Neural crest cell (in vitro differentiated cells): ENCODE results near the gene SPECC1. TPM values are rescaled to one million over a fixed set of nuclear protein-coding genes. Genes with fewer than 3 reads are reported as not detected.

Source experiments
- DNase-seq: peaks from one replicate; pipeline ENCODE4 v3.0.0; 2021; ENCODE audit warnings: low read depth, mixed read lengths, low spot score
- H3K27ac Mint-ChIP-seq: one replicate; pipeline ENCODE4 v1.8.0; 2021; ENCODE audit warnings: mild to moderate bottlenecking, mixed read lengths; ENCODE audit not compliant: unreplicated experiment
- H3K27me3 Mint-ChIP-seq: 2 replicates; pipeline ENCODE4 v1.8.0; 2021; ENCODE audit warnings: low read depth, mild to moderate bottlenecking, mixed read lengths
- H3K36me3 Mint-ChIP-seq: 2 replicates; pipeline ENCODE4 v1.8.0; 2021; ENCODE audit warnings: low read depth, mild to moderate bottlenecking, mixed read lengths
- H3K4me1 Mint-ChIP-seq: 2 replicates; pipeline ENCODE4 v1.8.0; 2021; ENCODE audit warnings: mixed read lengths
- H3K4me3 Mint-ChIP-seq: one replicate; pipeline ENCODE4 v1.8.0; 2021; ENCODE audit warnings: mild to moderate bottlenecking, mixed read lengths
- H3K9me3 Mint-ChIP-seq: 2 replicates; pipeline ENCODE4 v1.8.0; 2021; ENCODE audit warnings: mixed read lengths
- total RNA-seq: library from RNA; stranded (reverse); gene quantifications from 2 replicates; pipeline ENCODE4 v1.2.1, GENCODE V29; 2021
- TF ChIP-seq, protein P1 (sequence below): fragments of 200-600 bp; sonication (generic); conservative IDR thresholded peaks from 2 replicates; pipeline ENCODE4 v1.5.0; 2021; ENCODE audit warnings: antibody characterized with exemption, mild to moderate bottlenecking

The SPECC1 gene
- total RNA-seq, 1 donor from 2014 or later: 71.0 TPM

- Mint-ChIP-seq H3K36me3 (peaks cover 12% of the 10 kb centered on the region), H3K4me1 (peaks cover 32% of the 10 kb centered on the region), H3K27ac (peak overlapping the region; percentile 62), H3K27me3 (no peaks in the 10 kb centered on the region), H3K9me3 (no peaks in the 10 kb centered on the region), H3K4me3 (no peak overlapping the region)
- TF ChIP-seq, protein P1, sequence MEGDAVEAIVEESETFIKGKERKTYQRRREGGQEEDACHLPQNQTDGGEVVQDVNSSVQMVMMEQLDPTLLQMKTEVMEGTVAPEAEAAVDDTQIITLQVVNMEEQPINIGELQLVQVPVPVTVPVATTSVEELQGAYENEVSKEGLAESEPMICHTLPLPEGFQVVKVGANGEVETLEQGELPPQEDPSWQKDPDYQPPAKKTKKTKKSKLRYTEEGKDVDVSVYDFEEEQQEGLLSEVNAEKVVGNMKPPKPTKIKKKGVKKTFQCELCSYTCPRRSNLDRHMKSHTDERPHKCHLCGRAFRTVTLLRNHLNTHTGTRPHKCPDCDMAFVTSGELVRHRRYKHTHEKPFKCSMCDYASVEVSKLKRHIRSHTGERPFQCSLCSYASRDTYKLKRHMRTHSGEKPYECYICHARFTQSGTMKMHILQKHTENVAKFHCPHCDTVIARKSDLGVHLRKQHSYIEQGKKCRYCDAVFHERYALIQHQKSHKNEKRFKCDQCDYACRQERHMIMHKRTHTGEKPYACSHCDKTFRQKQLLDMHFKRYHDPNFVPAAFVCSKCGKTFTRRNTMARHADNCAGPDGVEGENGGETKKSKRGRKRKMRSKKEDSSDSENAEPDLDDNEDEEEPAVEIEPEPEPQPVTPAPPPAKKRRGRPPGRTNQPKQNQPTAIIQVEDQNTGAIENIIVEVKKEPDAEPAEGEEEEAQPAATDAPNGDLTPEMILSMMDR: no peak
- DNase-seq: no peak
Observed at GRCh38 chr17:20282526-20283308, 273.6 kb downstream of the SPECC1 start.

GRCh38 chr17:20284022-20284421 lies 274.9 kb downstream of the SPECC1 start:
- Mint-ChIP-seq H3K36me3 (peaks cover 19% of the 10 kb centered on the region), H3K4me3 (no peak overlapping the region), H3K4me1 (peaks cover 32% of the 10 kb centered on the region), H3K27ac (peak overlapping the region; percentile 14), H3K9me3 (no peaks in the 10 kb centered on the region), H3K27me3 (no peaks in the 10 kb centered on the region)
- DNase-seq: no peak
- TF ChIP-seq, protein P1: no peak

DNA sequence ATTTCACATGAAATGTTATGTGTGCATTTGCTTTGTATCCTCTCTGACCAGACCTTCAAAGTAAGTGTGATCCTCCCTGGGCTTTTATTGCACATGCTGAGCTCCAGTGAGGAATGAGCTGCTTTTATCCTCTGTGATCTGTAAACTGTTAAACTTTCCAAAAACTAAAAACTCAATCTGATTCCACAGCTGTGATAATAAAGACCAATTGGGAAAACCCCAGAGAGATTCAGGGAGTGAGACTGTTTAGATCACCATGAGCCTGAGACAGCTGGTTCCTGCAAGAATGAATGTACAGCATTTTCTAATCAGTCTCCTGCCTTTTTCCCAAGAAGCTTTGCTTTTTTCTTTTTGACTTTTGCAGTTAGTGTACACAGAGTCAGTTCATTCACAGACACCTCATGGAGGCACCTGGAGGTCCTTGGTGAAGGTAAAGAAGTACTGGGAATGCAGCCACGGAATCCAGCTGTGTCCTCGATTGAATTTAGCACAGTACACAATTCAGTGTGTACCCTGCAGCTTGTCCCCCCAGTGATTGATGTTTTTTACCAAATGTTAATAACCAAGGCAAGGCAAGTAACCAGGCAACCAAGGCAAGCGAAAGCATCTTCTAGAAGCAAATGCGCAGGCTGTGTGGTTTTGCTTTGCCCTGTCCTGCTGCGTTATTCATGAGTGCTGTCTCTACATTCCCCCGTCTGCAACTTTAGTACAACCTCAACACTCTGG lies 275.6 kb downstream of the SPECC1 start:
- DNase-seq: no peak
- Mint-ChIP-seq H3K9me3 (no peaks in the 10 kb centered on the region), H3K27me3 (no peaks in the 10 kb centered on the region), H3K27ac (peak overlapping the region; percentile 47), H3K4me1 (peaks cover 32% of the 10 kb centered on the region), H3K36me3 (peaks cover 17% of the 10 kb centered on the region), H3K4me3 (no peak overlapping the region)
- TF ChIP-seq, protein P1: no peak

DNA sequence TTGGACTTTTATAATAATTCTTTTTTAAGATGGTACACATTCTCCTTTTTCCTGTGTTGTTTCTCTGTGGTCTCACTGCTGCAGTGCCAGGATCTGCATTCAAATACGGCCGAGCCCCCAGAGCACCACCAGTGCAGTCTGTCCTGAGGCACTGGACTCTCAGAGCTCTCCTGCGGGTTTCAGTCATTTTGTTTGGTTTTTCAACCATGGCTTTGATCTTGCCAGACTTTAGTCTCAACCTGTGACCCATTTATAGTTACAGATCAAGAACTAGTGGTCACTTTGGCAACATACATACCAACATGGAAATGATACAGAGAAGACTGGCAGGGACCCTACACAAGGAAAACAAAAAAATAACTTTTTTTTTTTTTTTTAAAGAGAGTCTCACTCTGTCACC lies 280.8 kb downstream of the SPECC1 start:
- H3K36me3 Mint-ChIP-seq: peaks cover 22% of the 10 kb centered on the region
- peaks cover 7% of the 10 kb centered on the region for H3K9me3 Mint-ChIP-seq
- no peaks in the 10 kb centered on the region for H3K27me3 Mint-ChIP-seq
- TF ChIP-seq, protein P1: no peak
- DNase-seq: no peak
- peaks cover 15% of the 10 kb centered on the region for H3K4me1 Mint-ChIP-seq
- no peak overlapping the region for H3K27ac Mint-ChIP-seq
- H3K4me3 Mint-ChIP-seq: no peak overlapping the region

- peaks cover 29% of the 10 kb centered on the region for H3K36me3 Mint-ChIP-seq
Observed at GRCh38 chr17:20291853-20292252, 282.7 kb downstream of the SPECC1 start.

More at GRCh38 chr17:20291853-20292252, 282.7 kb downstream of the SPECC1 start:
- TF ChIP-seq, protein P1: no peak
- DNase-seq: no peak
- Mint-ChIP-seq H3K4me1 (no peaks in the 10 kb centered on the region), H3K27me3 (no peaks in the 10 kb centered on the region), H3K9me3 (peaks cover 7% of the 10 kb centered on the region), H3K27ac (no peak overlapping the region), H3K4me3 (no peak overlapping the region)
